Ishikawa (cell line): Measurements from ENCODE around the gene PRSS1.

ENCODE experiments used
- EGR1 ChIP-seq: IDR thresholded peaks from 2 replicates; pipeline ENCODE4 v1.6.1; 2012
- EP300 ChIP-seq: IDR thresholded peaks from 2 replicates; pipeline ENCODE4 v1.6.1; 2012; ENCODE audit warnings: borderline replicate concordance
- NFIC ChIP-seq: IDR thresholded peaks from 2 replicates; pipeline ENCODE4 v1.6.1; 2012
- TAF1 ChIP-seq: IDR thresholded peaks from 2 replicates; pipeline ENCODE4 v1.6.1; 2012; ENCODE audit warnings: low read depth, mild to moderate bottlenecking
- TF ChIP-seq, protein P1 (sequence below): IDR thresholded peaks from 2 replicates; pipeline ENCODE4 v1.6.1; 2012

DNA sequence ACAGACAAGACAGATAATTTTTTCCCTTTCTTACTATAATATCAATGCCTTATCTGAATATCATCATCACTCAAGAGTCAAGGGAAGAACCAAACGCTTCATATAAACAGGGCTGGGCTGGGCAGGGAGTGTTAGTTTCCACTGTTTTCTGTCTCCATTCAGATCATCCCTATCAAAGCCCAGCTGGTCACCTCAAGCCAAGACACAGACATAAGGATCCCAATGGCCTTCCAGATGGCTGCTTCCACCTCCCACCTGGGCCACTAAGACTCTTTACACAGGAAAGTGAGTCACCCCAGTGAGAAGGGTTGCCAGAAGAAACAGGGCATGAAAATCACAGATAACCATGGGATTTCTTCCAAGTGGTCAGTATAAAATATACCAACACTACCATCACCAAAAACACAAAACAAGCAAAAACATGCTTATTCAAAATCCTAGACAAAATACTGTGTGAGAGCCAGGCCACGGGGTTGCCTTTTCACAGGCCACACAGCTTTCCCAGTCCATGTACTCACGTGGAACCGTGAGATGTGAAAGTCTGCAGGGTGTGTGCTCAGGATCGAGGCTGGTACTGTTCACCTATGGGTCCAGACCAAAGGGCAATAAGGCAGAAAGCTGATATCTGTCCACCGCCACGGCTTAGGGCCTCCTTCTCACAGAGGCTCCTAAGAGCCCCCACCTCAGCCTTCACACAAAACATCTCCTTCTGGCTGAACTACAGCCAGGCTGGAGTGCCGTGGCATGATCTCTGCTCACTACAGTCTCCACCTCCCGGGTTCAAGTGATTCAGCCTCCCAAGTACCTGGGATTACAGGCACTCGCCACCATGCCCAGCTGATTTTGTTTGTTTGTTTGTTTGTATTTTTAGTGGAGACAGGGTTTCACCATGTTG lies 5.7 kb downstream of the PRSS1 start:
- TF ChIP-seq, protein P1, sequence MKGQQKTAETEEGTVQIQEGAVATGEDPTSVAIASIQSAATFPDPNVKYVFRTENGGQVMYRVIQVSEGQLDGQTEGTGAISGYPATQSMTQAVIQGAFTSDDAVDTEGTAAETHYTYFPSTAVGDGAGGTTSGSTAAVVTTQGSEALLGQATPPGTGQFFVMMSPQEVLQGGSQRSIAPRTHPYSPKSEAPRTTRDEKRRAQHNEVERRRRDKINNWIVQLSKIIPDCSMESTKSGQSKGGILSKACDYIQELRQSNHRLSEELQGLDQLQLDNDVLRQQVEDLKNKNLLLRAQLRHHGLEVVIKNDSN: no peak
- TF ChIP-seq EP300 (no peak), TAF1 (no peak), EGR1 (no peak), NFIC (no peak)
